ENCODE data around the gene KDELR3. TPM values are rescaled to one million over a fixed set of nuclear protein-coding genes. Genes with fewer than 3 reads are reported as not detected.
A peak's percentile ranks its signal among the peaks of the same experiment; 100 is the strongest.

The KDELR3 gene
- total RNA-seq, 1 donor from 2014 or later: 39.3 TPM

DNA sequence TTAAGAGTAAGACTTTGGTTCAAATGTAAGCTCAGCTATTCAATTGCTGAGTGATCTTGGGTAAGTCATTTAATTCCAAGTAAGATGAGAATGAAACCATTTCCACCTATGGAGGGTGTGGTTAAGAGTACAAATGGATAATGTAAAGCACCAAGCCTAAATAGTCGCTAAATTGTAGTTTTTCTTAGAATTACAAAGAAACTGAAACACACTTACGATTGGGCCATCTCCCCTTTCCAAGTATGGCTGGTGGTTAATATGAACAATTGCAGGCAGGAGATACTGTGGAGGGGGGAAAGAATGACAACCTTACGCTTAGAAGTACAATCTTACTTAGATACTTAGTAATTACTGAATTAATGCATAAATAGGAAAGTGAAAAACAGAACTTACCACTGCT, 30.0 kb downstream of the KDELR3 start:
- no peak overlapping the region for H3K27ac Mint-ChIP-seq (ENCODE audit: unreplicated experiment)
- TF ChIP-seq, protein P1, sequence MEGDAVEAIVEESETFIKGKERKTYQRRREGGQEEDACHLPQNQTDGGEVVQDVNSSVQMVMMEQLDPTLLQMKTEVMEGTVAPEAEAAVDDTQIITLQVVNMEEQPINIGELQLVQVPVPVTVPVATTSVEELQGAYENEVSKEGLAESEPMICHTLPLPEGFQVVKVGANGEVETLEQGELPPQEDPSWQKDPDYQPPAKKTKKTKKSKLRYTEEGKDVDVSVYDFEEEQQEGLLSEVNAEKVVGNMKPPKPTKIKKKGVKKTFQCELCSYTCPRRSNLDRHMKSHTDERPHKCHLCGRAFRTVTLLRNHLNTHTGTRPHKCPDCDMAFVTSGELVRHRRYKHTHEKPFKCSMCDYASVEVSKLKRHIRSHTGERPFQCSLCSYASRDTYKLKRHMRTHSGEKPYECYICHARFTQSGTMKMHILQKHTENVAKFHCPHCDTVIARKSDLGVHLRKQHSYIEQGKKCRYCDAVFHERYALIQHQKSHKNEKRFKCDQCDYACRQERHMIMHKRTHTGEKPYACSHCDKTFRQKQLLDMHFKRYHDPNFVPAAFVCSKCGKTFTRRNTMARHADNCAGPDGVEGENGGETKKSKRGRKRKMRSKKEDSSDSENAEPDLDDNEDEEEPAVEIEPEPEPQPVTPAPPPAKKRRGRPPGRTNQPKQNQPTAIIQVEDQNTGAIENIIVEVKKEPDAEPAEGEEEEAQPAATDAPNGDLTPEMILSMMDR (IDR thresholded peaks at IDR 0.05): no peak
- H3K27me3 Mint-ChIP-seq (ENCODE audit: unreplicated experiment): no peaks in the 10 kb centered on the region
- H3K36me3 Mint-ChIP-seq (ENCODE audit: unreplicated experiment): peaks cover 68% of the 10 kb centered on the region
- H3K4me3 Mint-ChIP-seq (ENCODE audit: unreplicated experiment): no peak overlapping the region
- peaks cover 31% of the 10 kb centered on the region for H3K4me1 Mint-ChIP-seq (ENCODE audit: unreplicated experiment)
- H3K9me3 Mint-ChIP-seq (ENCODE audit: unreplicated experiment): no peaks in the 10 kb centered on the region
- DNase-seq (ENCODE audit: extremely low spot score, unreplicated experiment): no peak

DNA sequence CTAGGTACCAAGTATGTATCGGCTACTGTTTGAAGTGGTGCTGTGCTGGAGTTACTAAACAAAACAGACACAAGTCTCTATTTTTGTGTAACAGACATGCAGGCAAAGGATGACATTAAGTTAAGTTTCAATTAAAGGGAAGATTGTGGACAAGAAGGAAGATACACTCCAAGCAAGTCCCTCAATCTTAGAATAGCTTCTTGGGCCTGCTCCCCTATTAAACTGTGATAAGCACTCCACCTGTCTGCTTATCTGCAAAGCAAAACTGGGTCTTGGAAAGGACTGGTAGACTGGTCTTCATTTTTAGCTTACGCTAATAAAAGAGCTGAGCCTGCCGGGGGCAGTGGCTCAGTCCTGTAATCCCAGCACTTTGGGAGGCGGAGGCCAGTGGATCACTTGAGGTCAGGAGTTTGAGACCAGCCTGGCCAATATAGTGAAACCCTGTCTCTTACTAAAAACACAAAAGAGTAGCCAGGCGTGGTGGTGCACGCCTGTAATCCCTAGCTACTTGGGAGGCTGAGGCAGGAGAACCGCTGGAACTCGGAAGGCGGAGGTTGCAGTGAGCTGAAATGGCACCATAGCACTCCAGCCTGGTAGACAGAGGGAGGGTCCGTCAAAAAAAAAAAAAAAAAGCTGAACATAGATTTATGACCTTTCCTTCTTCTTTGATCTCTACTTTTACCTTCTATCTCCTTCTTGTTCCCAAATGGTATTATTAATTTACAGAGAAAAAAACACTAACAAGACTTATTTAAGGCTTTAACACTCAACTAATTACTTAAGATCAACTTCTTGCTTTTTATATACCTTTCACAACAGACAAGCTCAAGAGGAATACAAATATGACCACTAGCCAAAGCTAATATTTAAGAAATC, 34.1 kb downstream of the KDELR3 start:
- Mint-ChIP-seq H3K9me3 (ENCODE audit: unreplicated experiment) (no peaks in the 10 kb centered on the region), H3K27me3 (ENCODE audit: unreplicated experiment) (no peaks in the 10 kb centered on the region), H3K4me1 (ENCODE audit: unreplicated experiment) (peaks cover 40% of the 10 kb centered on the region), H3K4me3 (ENCODE audit: unreplicated experiment) (peak overlapping the region; percentile 97), H3K36me3 (ENCODE audit: unreplicated experiment) (peaks cover 59% of the 10 kb centered on the region), H3K27ac (ENCODE audit: unreplicated experiment) (peak overlapping the region; percentile 95)
- no peak for DNase-seq (ENCODE audit: extremely low spot score, unreplicated experiment)
- TF ChIP-seq, protein P1 (IDR thresholded peaks at IDR 0.05): no peak

DNA sequence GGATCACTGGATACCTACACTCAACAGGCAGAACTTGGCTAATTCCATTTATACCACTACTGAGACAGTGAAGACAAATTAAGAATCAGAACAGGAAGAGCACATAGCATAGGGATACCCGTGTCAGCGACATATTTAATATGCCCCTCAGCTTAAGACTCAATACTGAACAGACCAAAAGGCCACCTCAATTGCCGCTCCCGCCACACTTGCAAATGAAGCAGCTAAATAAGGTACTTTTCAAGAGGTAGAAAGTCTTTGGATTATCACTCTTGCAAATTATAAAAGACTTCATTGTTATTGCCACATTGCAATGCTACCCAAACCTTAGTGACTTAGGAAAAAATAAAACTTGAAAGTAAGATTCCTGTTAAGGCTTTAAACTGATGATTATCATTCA, 35.1 kb downstream of the KDELR3 start:
- Mint-ChIP-seq H3K36me3 (ENCODE audit: unreplicated experiment) (peaks cover 53% of the 10 kb centered on the region), H3K27me3 (ENCODE audit: unreplicated experiment) (no peaks in the 10 kb centered on the region), H3K27ac (ENCODE audit: unreplicated experiment) (peak overlapping the region; percentile 95)

DNA sequence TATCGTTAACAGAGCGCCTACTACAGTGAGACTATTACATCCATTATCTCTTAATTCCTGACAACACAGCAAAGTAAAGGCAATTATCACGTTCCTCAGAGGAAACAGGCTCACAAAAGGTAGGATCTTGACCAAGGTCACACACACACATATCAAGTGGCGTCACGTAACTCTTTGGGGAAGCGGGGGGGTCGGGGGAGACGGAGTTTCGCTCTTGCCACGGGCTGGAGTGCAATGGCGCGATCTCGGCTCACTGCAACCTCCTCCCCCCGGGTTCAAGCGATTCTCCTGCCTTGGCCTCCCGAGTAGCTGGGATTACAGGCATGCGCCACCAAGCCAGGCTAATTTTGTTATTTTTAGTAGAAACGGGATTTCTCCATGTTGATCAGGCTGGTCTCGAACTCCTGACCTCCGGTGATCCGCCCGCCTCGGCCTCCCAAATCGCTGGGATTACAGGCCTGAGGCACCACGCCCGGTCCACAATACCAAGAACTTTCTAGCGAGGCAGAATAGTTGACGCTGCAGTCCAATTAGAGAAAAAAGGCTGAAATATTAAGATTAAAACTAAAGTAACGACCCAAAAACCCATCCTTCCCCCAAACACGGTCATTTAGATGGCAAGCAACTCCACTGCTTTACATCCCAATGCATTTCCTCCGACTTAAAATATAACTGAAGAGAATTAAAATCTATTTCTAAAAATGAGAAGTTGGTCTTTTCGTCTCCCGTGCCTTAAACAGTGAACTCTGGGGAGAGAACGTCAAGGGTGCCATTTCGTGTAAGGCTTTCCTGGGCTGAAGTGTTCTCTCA, 37.0 kb downstream of the KDELR3 start:
- H3K4me1 Mint-ChIP-seq (ENCODE audit: unreplicated experiment): peaks cover 36% of the 10 kb centered on the region
- no peak for DNase-seq (ENCODE audit: extremely low spot score, unreplicated experiment)
- peak overlapping the region; percentile 95 for H3K27ac Mint-ChIP-seq (ENCODE audit: unreplicated experiment)
- no peaks in the 10 kb centered on the region for H3K9me3 Mint-ChIP-seq (ENCODE audit: unreplicated experiment)
- H3K4me3 Mint-ChIP-seq (ENCODE audit: unreplicated experiment): peak overlapping the region; percentile 97
- no peaks in the 10 kb centered on the region for H3K27me3 Mint-ChIP-seq (ENCODE audit: unreplicated experiment)
- TF ChIP-seq, protein P1 (IDR thresholded peaks at IDR 0.05): no peak
- H3K36me3 Mint-ChIP-seq (ENCODE audit: unreplicated experiment): peaks cover 37% of the 10 kb centered on the region

More for the DNA sequence above, 35.1 kb downstream of the KDELR3 start:
- TF ChIP-seq, protein P1 (IDR thresholded peaks at IDR 0.05): no peak
- no peaks in the 10 kb centered on the region for H3K9me3 Mint-ChIP-seq (ENCODE audit: unreplicated experiment)
- peak overlapping the region; percentile 97 for H3K4me3 Mint-ChIP-seq (ENCODE audit: unreplicated experiment)
- DNase-seq (ENCODE audit: extremely low spot score, unreplicated experiment): no peak
- H3K4me1 Mint-ChIP-seq (ENCODE audit: unreplicated experiment): peaks cover 40% of the 10 kb centered on the region

Data from osteocyte (in vitro differentiated cells).